ENCODE measurements around the gene SIRT7.
"Not testable (repeated sequence)": the region's sequence is repeated elsewhere in the genome, so short reads cannot be mapped to it uniquely, and the experiment has no call there.

The SIRT7 gene

GRCh38 chr17:81918832-81919545 is 1.0 kb upstream of the SIRT7 start:
- no peak for DNase-seq

- DNase-seq, result not testable (repeated sequence)
Measured at GRCh38 chr17:81918333-81918669, 325 bp upstream of the SIRT7 start.

- no peak for DNase-seq
Measured at GRCh38 chr17:81916234-81917001, 1.6 kb downstream of the SIRT7 start.

- no peak for DNase-seq
Measured at GRCh38 chr17:81915331-81915730, 2.6 kb downstream of the SIRT7 start.

- DNase-seq, result no peak
Measured at GRCh38 chr17:81914103-81914850, 3.7 kb downstream of the SIRT7 start.

GRCh38 chr17:81913394-81914102 is 4.4 kb downstream of the SIRT7 start:
- no peak for DNase-seq

GRCh38 chr17:81912441-81913309 is 5.3 kb downstream of the SIRT7 start:
- no peak for DNase-seq

- no peak for DNase-seq
Measured at GRCh38 chr17:81911969-81912368, 6.0 kb downstream of the SIRT7 start.

- DNase-seq, result peak; percentile 93 to 95
Measured at GRCh38 chr17:81911277-81911961, 6.6 kb downstream of the SIRT7 start, which contains the start of gene PCYT2. Gene PCYT2 (minus strand): TSS chr17:81911399. CDS start chr17:81911355, 44 bp downstream.

GRCh38 chr17:81910840-81911276 is 7.1 kb downstream of the SIRT7 start:
- DNase-seq, result no peak

- DNase-seq, result peak in 1 of 2 experiments; percentile 28
Measured at GRCh38 chr17:81909966-81910839, 7.8 kb downstream of the SIRT7 start.

GRCh38 chr17:81909231-81909630 is 8.7 kb downstream of the SIRT7 start:
- DNase-seq, result no peak

- no peak for DNase-seq
Measured at GRCh38 chr17:81908793-81909192, 9.2 kb downstream of the SIRT7 start.

- DNase-seq, result no peak
Measured at GRCh38 chr17:81907219-81908145, 10.5 kb downstream of the SIRT7 start.

GRCh38 chr17:81906476-81907218 is 11.3 kb downstream of the SIRT7 start:
- peak in 1 of 2 experiments; percentile 35 for DNase-seq

- DNase-seq, result no peak
Measured at GRCh38 chr17:81905993-81906392, 12.0 kb downstream of the SIRT7 start.

- no peak for DNase-seq
Measured at GRCh38 chr17:81905424-81905875, 12.5 kb downstream of the SIRT7 start.

Measured in activated T-cell treated with anti-CD3 and anti-CD28 coated beads, Interleukin-2, amount 50 U/mL, for 48 hours (primary cell).